Endothelial cell of umbilical vein (primary cell): ENCODE data around the gene THBD. TPM values are rescaled to one million over a fixed set of nuclear protein-coding genes. Genes with fewer than 3 reads are reported as not detected.

Experiments used
- Bru-seq: library from RNA; stranded (reverse); fragments of 400-500 nt; gene quantifications from one replicate; lab custom pipeline; 2021; lab: Mats Ljungman, UMichigan
- BruChase-seq, 2 experiments: library from RNA; stranded (reverse); fragments of 400-500 nt; gene quantifications; one replicate each; lab custom pipeline; 2021; lab: Mats Ljungman, UMichigan
- BruUV-seq: library from RNA; stranded (reverse); fragments of 400-500 nt; replicated peaks from 2 replicates; lab custom pipeline; 2021; lab: Mats Ljungman, UMichigan
- CTCF ChIA-PET: fragments of 300-600, 350-600 bp; sonication (Branson Sonifier 250); formaldehyde crosslinking; loops from one replicate; lab custom pipeline; 2021; ENCODE audit warnings: antibody characterized with exemption, inconsistent platforms; lab: Charles Lee
- POLR2A ChIA-PET: fragments of 300-600, 350-600 bp; sonication (Branson Sonifier 250); formaldehyde crosslinking; loops from one replicate; lab custom pipeline; 2021; ENCODE audit warnings: antibody characterized with exemption, inconsistent platforms; lab: Charles Lee
- DNase-seq: peaks from one replicate; pipeline ENCODE4 v3.0.0-alpha.2; 2011; ENCODE audit warnings: low read depth, low spot score
- FAIRE-seq: peaks from 2 replicates; lab custom pipeline; 2011; peaks lifted over from hg19 to GRCh38; lab: Jason Lieb, UNC
- H2AFZ ChIP-seq: 2 replicates; pipeline ENCODE4 v1.6.0; 2012; ENCODE audit warnings: low read depth, low read length, control low read depth, inconsistent platforms
- H3K27ac ChIP-seq: 2 replicates; pipeline ENCODE4 v1.5.1; 2011; ENCODE audit warnings: low read depth, mild to moderate bottlenecking, control low read depth, low read length, moderate library complexity; ENCODE audit not compliant: insufficient read depth
- H3K27me3 ChIP-seq, 2 experiments: 2 replicates each; pipeline versions ENCODE4 v1.6.0 to v1.6.1; 2011; ENCODE audit warnings: low read length in 2 of 2, mixed read lengths in 1 of 2; ENCODE audit not compliant: control insufficient read depth in 2 of 2, insufficient read depth in 2 of 2
- H3K36me3 ChIP-seq, 2 experiments: 2 replicates in 1 of 2; 3 replicates in 1 of 2; pipeline ENCODE4 v1.5.1; 2011; ENCODE audit warnings: low read length in 2 of 2, mild to moderate bottlenecking in 1 of 2, moderate library complexity in 1 of 2; ENCODE audit not compliant: control insufficient read depth in 2 of 2, insufficient read depth in 2 of 2; ENCODE audit errors: extremely low read depth in 1 of 2
- H3K4me1 ChIP-seq: 3 replicates; pipeline ENCODE4 v1.5.1; 2011; ENCODE audit warnings: mild to moderate bottlenecking, low read length; ENCODE audit not compliant: control insufficient read depth, insufficient read depth; ENCODE audit errors: extremely low read depth
- H3K4me2 ChIP-seq: 2 replicates; pipeline ENCODE4 v1.6.1; 2011; ENCODE audit warnings: low read length, control low read depth, mixed read lengths; ENCODE audit not compliant: insufficient read depth
- H3K4me3 ChIP-seq, 3 experiments: fragments of 200-600 bp in 1 of 3; sonication (generic), shearing (Covaris generic) in 1 of 3; replicated peaks in 1 of 3; 2 replicates each; pipeline ENCODE4 v1.5.1; 2011 to 2016; ENCODE audit warnings: control low read depth in 3 of 3, low read length in 3 of 3, mild to moderate bottlenecking in 2 of 3, inconsistent platforms in 1 of 3, low read depth in 1 of 3, moderate library complexity in 1 of 3; ENCODE audit not compliant: insufficient read depth in 1 of 3
- H3K79me2 ChIP-seq: 2 replicates; pipeline ENCODE4 v1.6.0; 2012; ENCODE audit warnings: low read length, inconsistent platforms; ENCODE audit not compliant: control insufficient read depth, insufficient read depth
- H3K9ac ChIP-seq: replicated peaks from 2 replicates; pipeline ENCODE3; 2011; ENCODE audit warnings: low read length, control low read depth; ENCODE audit not compliant: insufficient read depth; ENCODE audit errors: extremely low read depth
- H3K9me1 ChIP-seq: replicated peaks from 3 replicates; pipeline ENCODE4 v1.6.0; 2011; ENCODE audit warnings: mild to moderate bottlenecking, low read length; ENCODE audit not compliant: control insufficient read depth, insufficient read depth; ENCODE audit errors: extremely low read depth
- H3K9me3 ChIP-seq: replicated peaks from 2 replicates; pipeline ENCODE4 v1.5.1; 2012; ENCODE audit warnings: low read length, inconsistent platforms; ENCODE audit not compliant: control insufficient read depth, insufficient read depth
- H4K20me1 ChIP-seq: replicated peaks from 2 replicates; pipeline ENCODE3; 2011; ENCODE audit warnings: mild to moderate bottlenecking, low read length; ENCODE audit not compliant: control insufficient read depth, insufficient read depth; ENCODE audit errors: extremely low read depth
- EZH2 ChIP-seq: IDR thresholded peaks from 2 replicates; pipeline ENCODE4 v1.6.1; 2012; ENCODE audit warnings: borderline replicate concordance, low read depth, mild to moderate bottlenecking, moderate library complexity, low read length, inconsistent platforms; ENCODE audit not compliant: severe bottlenecking
- FOS ChIP-seq: IDR thresholded peaks from 2 replicates; pipeline ENCODE4 v1.6.1; 2011; ENCODE audit warnings: mild to moderate bottlenecking, low read length, moderate library complexity, borderline replicate concordance; ENCODE audit not compliant: insufficient read depth
- GATA2 ChIP-seq: IDR thresholded peaks from 2 replicates; pipeline ENCODE4 v1.7.0; 2011; ENCODE audit warnings: low read depth, mild to moderate bottlenecking, moderate library complexity, mixed read lengths, low read length; ENCODE audit not compliant: insufficient read length, insufficient read depth
- JUN ChIP-seq: IDR thresholded peaks from 2 replicates; pipeline ENCODE4 v1.6.1; 2011; ENCODE audit warnings: borderline replicate concordance, low read depth; ENCODE audit not compliant: insufficient read length, insufficient read depth
- MYC ChIP-seq: IDR thresholded peaks from one replicate; pipeline ENCODE4 v1.6.1; 2011; ENCODE audit warnings: mild to moderate bottlenecking, low read depth, low read length
- POLR2A ChIP-seq: IDR thresholded peaks from 2 replicates; pipeline ENCODE4 v1.6.1; 2012; ENCODE audit warnings: low read depth, mild to moderate bottlenecking, control low read depth, low read length
- POLR2AphosphoS5 ChIP-seq: IDR thresholded peaks from 2 replicates; pipeline ENCODE4 v1.6.1; 2012; ENCODE audit warnings: low read depth, mild to moderate bottlenecking, control low read depth, low read length, moderate library complexity; ENCODE audit not compliant: insufficient read depth
- dilution Hi-C: fragments of 300-500 bp; cut with MboI; formaldehyde crosslinking; loops from one replicate; pipeline ENCODE4 v1.15.0; 2019; ENCODE audit warnings: low sequenced_read_pairs; ENCODE audit not compliant: extremely low pct_ligation_motif_present
- intact Hi-C: fragments of 100-400 bp; cut with micrococcal nuclease; formaldehyde crosslinking; loops from one replicate; pipeline ENCODE4 v1.10.0; 2022
- long read RNA-seq: library from polyadenylated mRNA; stranded (forward); transcript quantifications from one replicate; pipeline ENCODE4 v2.0.0, GENCODE V29; 2021
- polyA minus RNA-seq, 3 experiments: library from RNA; depleted of rRNA, polyadenylated mRNA; stranded (reverse); fragments of >200 nt; gene quantifications; 1 replicate in 1 of 3; 2 replicates in 2 of 3; pipeline ENCODE4 v1.2.3, GENCODE V29; 2011
- polyA plus RNA-seq, 4 experiments: library from polyadenylated mRNA; depleted of rRNA in 3 of 4; stranded (reverse) in 3 of 4; unstranded in 1 of 4; fragments of >200 nt; gene quantifications; 2 replicates each; pipeline versions ENCODE4 v1.2.1 to v1.2.3, GENCODE V29; 2011 to 2012; ENCODE audit warnings: missing spikeins in 1 of 4
- total RNA-seq: library from RNA; stranded (reverse); gene quantifications from 2 replicates; pipeline ENCODE4 v1.2.3, GENCODE V29; 2021
- TF ChIP-seq, protein P1 (sequence below), 2 donors: IDR thresholded peaks; 1 replicate in 1 of 2; 2 replicates in 1 of 2; pipeline ENCODE4 v1.5.1; 2011; ENCODE audit warnings: low read length in 2 of 2, mild to moderate bottlenecking in 2 of 2, moderate library complexity in 2 of 2, control low read depth in 1 of 2, inconsistent platforms in 1 of 2, low read depth in 1 of 2; ENCODE audit not compliant: insufficient read depth in 1 of 2; ENCODE audit errors: extremely low read depth in 1 of 2
- TF ChIP-seq, protein P2 (sequence below): IDR thresholded peaks from 2 replicates; pipeline ENCODE4 v1.6.1; 2011; ENCODE audit not compliant: insufficient read depth, insufficient read length

THBD gene, protein sequence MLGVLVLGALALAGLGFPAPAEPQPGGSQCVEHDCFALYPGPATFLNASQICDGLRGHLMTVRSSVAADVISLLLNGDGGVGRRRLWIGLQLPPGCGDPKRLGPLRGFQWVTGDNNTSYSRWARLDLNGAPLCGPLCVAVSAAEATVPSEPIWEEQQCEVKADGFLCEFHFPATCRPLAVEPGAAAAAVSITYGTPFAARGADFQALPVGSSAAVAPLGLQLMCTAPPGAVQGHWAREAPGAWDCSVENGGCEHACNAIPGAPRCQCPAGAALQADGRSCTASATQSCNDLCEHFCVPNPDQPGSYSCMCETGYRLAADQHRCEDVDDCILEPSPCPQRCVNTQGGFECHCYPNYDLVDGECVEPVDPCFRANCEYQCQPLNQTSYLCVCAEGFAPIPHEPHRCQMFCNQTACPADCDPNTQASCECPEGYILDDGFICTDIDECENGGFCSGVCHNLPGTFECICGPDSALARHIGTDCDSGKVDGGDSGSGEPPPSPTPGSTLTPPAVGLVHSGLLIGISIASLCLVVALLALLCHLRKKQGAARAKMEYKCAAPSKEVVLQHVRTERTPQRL
- total RNA-seq (20.3 and 28.0 TPM in 2 replicates), polyA plus RNA-seq (17.1 and 25.3 TPM in 2 replicates), polyA minus RNA-seq (11.0 and 11.7 TPM in 2 replicates), Bru-seq, nascent RNA (percentile 84 among the genes with signal in this experiment), BruChase-seq, experiment 1, labeled RNA remaining after a 6-hour chase (percentile 81 among the genes with signal in this experiment), BruChase-seq, experiment 2, labeled RNA remaining after a 2-hour chase (percentile 95 among the genes with signal in this experiment)
- polyA plus RNA-seq (2011; cell fraction: cytosol; rRNA removed): 6.9 and 8.9 TPM in 2 replicates
- polyA plus RNA-seq (2011; cell fraction: nucleus; rRNA removed): 8.1 and 8.4 TPM in 2 replicates
- 7.2 and 9.7 TPM in 2 replicates for polyA plus RNA-seq (2012)
- polyA minus RNA-seq (2011; cell fraction: cytosol; rRNA and poly(A)+ RNA removed): not detected
- polyA minus RNA-seq (2011; cell fraction: nucleus; rRNA and poly(A)+ RNA removed): 5.9 and 8.9 TPM in 2 replicates
- long read RNA-seq, full-length matches to known transcripts: 57 of 57 reads
- long read RNA-seq, partial matches to known transcripts: 0 of 57 reads
- long read RNA-seq, other reads (novel, unspliced or antisense): 0 of 57 reads

DNA sequence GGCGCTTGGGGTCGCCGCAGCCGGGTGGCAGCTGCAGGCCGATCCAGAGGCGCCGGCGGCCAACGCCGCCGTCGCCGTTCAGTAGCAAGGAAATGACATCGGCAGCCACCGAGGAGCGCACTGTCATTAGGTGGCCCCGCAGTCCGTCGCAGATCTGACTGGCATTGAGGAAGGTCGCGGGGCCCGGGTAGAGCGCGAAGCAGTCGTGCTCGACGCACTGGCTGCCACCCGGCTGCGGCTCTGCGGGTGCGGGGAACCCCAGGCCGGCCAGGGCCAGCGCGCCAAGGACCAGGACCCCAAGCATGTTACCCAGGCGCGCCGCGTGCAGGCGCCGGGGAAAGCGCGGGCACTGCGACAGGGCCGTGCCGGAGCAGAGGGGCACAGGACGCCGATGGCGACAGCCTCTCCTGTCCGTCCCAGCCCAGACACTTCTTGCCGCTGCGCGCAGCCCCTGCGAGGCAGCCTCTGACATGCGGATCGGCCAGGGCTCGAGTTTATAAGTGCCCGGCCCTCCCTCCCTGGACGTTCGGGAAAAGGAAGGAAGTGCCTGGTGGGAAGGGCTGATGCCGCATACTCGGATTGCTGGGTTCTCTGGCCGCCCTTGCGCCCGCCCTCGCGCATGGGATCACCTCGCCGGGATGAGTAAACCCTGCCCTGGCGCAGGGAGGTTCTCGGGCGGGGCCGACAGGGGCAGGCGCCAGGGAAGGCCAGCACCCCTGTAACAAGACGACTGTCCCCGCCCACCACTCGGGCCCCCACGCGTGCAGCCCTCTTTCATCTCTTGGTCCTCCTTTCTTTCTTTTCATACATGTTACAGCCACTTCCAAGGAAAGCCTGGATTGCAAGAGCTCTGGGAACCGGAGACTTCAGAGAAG lies at the start of gene THBD:
THBD (minus strand) TSS at position 472 of the 875 bp plus-strand sequence; CDS start at position 304, 168 bp downstream.
- no TSS peak for BruUV-seq
- H3K27me3 ChIP-seq: no peaks in the 10 kb centered on the region
- no peaks in the 10 kb centered on the region for H3K9me1 ChIP-seq
- H3K4me1 ChIP-seq: peaks cover 16% of the 10 kb centered on the region
- peak within 1 kb of the TSS; percentile 46 to 62 (median 57) for H3K4me3 ChIP-seq
- H2AFZ ChIP-seq: peak within 1 kb of the TSS; percentile 72
- H3K4me2 ChIP-seq: peak within 1 kb of the TSS; percentile 83
- FAIRE-seq (peak; percentile 76), DNase-seq (peak; percentile 86)
- intact Hi-C loops (loop anchor here (1.0 to 10.0 kb wide), 17 partner anchors 13 to 715 kb away; partner anchors contain the start of genes CST9, NAPB and NXT1), dilution Hi-C loops (loop anchor here (10.0 kb wide), 1 partner anchor 355 kb away; no protein-coding TSS in a partner anchor)
- H3K36me3 ChIP-seq: no peaks in the 10 kb centered on the region
- CTCF ChIA-PET: interaction anchor here (1.0 to 5.3 kb wide), 29 partner anchors 10 to 363 kb away, joined by 3 to 152 read pairs (median 18); partner anchors contain the start of genes CD93 and NXT1
- H4K20me1 ChIP-seq: no peaks in the 10 kb centered on the region
- H3K9ac ChIP-seq: peak within 1 kb of the TSS; percentile 62
- no peak for TF ChIP-seq EZH2
- TF ChIP-seq FOS: peak; percentile 21
- TF ChIP-seq MYC: no peak
- no peak for TF ChIP-seq JUN
- TF ChIP-seq, protein P1, sequence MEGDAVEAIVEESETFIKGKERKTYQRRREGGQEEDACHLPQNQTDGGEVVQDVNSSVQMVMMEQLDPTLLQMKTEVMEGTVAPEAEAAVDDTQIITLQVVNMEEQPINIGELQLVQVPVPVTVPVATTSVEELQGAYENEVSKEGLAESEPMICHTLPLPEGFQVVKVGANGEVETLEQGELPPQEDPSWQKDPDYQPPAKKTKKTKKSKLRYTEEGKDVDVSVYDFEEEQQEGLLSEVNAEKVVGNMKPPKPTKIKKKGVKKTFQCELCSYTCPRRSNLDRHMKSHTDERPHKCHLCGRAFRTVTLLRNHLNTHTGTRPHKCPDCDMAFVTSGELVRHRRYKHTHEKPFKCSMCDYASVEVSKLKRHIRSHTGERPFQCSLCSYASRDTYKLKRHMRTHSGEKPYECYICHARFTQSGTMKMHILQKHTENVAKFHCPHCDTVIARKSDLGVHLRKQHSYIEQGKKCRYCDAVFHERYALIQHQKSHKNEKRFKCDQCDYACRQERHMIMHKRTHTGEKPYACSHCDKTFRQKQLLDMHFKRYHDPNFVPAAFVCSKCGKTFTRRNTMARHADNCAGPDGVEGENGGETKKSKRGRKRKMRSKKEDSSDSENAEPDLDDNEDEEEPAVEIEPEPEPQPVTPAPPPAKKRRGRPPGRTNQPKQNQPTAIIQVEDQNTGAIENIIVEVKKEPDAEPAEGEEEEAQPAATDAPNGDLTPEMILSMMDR (IDR thresholded peaks at IDR 0.05; ENCODE audit: extremely low read depth in 1 of 2, insufficient read depth in 1 of 2, low read depth in 1 of 2, low read length in 2 of 2): no peak
- TF ChIP-seq POLR2AphosphoS5: peak; percentile 83
- TF ChIP-seq, protein P2, sequence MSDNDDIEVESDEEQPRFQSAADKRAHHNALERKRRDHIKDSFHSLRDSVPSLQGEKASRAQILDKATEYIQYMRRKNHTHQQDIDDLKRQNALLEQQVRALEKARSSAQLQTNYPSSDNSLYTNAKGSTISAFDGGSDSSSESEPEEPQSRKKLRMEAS: no peak
- peak; percentile 96 for TF ChIP-seq POLR2A
- TF ChIP-seq GATA2: no peak
- peak within 1 kb of the TSS; percentile 69 for H3K27ac ChIP-seq
- POLR2A ChIA-PET: interaction anchor here (1.2 to 1.4 kb wide), 2 partner anchors 209 to 301 kb away, joined by 3 to 4 read pairs; partner anchors contain the start of gene NXT1
- H3K79me2 ChIP-seq: no peaks in the 10 kb centered on the region
- no peaks in the 10 kb centered on the region for H3K9me3 ChIP-seq
